Stimulated activated CD4-positive, alpha-beta T cell treated with anti-CD3 and anti-CD28 coated beads, Interleukin-1b, Interleukin-23, amount 100 ng/mL, for 24 hours (primary cell): ENCODE results near the gene HLA-A.

ENCODE experiments used
- DNase-seq, 4 experiments: peaks; one replicate each; pipeline ENCODE4 v3.0.0-alpha.2; 2020; ENCODE audit warnings: low read depth in 4 of 4, low spot score in 1 of 4

The HLA-A gene

DNA sequence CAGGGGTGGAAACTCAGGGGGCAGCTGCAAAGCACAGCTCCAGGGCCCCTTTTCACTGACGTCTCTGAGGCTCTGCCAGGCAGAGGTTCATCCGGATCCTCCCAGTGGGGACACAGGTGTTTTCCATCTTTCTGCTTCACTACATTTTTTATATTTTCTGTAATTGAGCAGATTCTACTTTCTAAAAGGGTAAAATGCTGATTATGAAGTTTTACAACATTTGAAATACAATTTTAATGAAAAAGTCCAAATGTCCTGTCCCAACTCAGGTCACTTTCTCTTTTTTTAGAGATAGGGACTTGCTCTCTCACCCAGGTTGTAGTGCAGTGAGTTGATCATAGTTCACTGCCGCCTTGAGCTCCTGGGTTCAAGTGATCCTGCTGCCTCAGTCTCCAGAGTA is 41.9 kb downstream of the HLA-A start:
- no peak for DNase-seq

- no peak for DNase-seq
These were observed 42.7 kb downstream of the HLA-A start for GRCh38 chr6:29984992-29985391.

- no peak for DNase-seq
These were observed 43.9 kb downstream of the HLA-A start for GRCh38 chr6:29986179-29986781.

- DNase-seq, result no peak
These were observed 46.9 kb downstream of the HLA-A start for GRCh38 chr6:29989211-29989610.

- no peak for DNase-seq
These were observed 48.6 kb downstream of the HLA-A start for GRCh38 chr6:29990931-29991330.

DNA sequence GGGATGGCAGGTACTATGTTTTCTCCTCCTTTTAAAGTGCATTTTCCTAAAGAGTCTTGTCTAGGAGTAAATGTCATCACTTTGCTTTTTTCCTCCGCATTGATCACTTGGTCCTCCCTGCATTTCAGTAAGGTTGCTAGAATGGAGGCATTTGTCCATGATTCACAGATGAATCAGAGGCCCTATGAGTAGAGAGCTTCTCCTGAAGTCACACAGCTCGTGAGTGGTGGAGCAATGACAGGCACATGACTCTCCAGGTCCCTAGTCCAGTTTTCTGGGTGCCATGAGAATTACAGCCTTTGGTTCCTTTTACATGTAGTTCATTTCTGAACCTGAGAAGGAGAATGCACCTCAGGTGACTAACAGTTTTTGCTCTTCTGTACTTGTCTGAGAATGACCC is 50.5 kb downstream of the HLA-A start:
- DNase-seq, result no peak

DNA sequence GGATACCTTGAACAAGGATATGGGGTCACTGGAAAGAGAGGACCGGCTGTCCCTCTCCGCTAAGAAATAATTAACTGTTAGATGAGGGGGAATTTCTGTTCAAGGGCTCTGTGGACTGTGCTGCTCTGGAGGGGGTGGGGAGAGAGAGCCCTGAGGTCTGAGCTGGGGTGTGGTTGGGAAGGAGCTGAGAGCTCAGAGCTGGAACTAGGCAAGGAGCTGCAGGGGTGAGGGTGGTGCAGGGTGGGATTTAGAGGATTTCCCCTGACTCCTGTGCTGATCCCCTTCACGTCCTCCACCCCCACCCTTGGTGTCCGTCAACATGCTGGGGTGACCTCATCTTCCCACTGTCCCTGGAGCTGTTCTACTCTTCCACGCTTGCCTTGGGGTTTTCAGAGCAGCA is 52.5 kb downstream of the HLA-A start:
- no peak for DNase-seq

- DNase-seq, result no peak
These were observed 53.0 kb downstream of the HLA-A start for GRCh38 chr6:29995340-29995777.
